Ammon's horn (tissue), 1 donor: Measurements from ENCODE around the gene GAD1.

Source experiments
- DNase-seq: peaks from one replicate; pipeline ENCODE4 v3.0.0-alpha.2; 2016; ENCODE audit warnings: low spot score

GAD1 gene

DNA sequence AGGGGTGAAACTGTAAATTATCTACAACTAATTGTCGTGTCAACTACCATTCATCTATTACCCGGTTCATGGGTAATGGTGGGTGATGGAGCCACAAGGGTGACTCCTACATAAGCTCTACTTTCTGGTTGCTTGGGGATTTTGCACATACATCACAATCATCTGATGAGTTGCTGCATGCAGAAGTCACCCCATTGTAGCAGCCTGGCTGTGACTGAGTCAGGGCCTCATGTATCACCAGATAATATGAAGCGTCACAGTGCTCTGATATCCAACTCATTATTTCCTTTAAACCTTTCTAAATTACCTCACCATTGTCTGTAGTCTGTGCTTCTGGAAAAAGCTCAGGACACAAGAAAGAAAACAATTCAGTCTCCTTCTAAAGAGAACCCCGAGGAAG, 79.9 kb downstream of the GAD1 start:
- DNase-seq = no peak

GRCh38 chr2:170897108-170897507, 80.4 kb downstream of the GAD1 start:
- no peak for DNase-seq

- no peak for DNase-seq
These were observed 89.2 kb downstream of the GAD1 start for GRCh38 chr2:170905864-170906263.
